ENCODE measurements around the gene TMEM204. TPM values are rescaled to one million over a fixed set of nuclear protein-coding genes. Genes with fewer than 3 reads are reported as not detected.

The TMEM204 gene
- total RNA-seq, 4 donors from 2014 or later: 39.5 to 75.0 (median 57.1) TPM

- intact Hi-C loops (cut with DNase I): no loop called here
- DNase-seq (ENCODE audit: extremely low spot score): no peak
- Histone ChIP-seq H3K36me3 (peaks cover 12 to 78% (median 45%) of the 10 kb centered on the region in 4 donors), H3K27me3 (no peaks in the 10 kb centered on the region), H3K9me3 (peaks cover 0 to 1% (median 0%) of the 10 kb centered on the region in 4 donors), H3K27ac (replicated peaks in 1 of 4) (no peak overlapping the region), H3K4me1 (no peaks in the 10 kb centered on the region), H3K4me3 (no peak overlapping the region)
- WGBS: 96% methylated on average over 13 of the region's 19 CpGs
- TF ChIP-seq, protein P1, sequence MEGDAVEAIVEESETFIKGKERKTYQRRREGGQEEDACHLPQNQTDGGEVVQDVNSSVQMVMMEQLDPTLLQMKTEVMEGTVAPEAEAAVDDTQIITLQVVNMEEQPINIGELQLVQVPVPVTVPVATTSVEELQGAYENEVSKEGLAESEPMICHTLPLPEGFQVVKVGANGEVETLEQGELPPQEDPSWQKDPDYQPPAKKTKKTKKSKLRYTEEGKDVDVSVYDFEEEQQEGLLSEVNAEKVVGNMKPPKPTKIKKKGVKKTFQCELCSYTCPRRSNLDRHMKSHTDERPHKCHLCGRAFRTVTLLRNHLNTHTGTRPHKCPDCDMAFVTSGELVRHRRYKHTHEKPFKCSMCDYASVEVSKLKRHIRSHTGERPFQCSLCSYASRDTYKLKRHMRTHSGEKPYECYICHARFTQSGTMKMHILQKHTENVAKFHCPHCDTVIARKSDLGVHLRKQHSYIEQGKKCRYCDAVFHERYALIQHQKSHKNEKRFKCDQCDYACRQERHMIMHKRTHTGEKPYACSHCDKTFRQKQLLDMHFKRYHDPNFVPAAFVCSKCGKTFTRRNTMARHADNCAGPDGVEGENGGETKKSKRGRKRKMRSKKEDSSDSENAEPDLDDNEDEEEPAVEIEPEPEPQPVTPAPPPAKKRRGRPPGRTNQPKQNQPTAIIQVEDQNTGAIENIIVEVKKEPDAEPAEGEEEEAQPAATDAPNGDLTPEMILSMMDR (IDR thresholded peaks at IDR 0.05): no peak
- TF ChIP-seq EP300 (IDR thresholded peaks at IDR 0.05) (no peak), POLR2A (IDR thresholded peaks at IDR 0.05; ENCODE audit: low read depth) (no peak), POLR2AphosphoS5 (IDR thresholded peaks at IDR 0.05) (no peak)
Measured at GRCh38 chr16:1520461-1520860, 13.0 kb upstream of the TMEM204 start.

DNA sequence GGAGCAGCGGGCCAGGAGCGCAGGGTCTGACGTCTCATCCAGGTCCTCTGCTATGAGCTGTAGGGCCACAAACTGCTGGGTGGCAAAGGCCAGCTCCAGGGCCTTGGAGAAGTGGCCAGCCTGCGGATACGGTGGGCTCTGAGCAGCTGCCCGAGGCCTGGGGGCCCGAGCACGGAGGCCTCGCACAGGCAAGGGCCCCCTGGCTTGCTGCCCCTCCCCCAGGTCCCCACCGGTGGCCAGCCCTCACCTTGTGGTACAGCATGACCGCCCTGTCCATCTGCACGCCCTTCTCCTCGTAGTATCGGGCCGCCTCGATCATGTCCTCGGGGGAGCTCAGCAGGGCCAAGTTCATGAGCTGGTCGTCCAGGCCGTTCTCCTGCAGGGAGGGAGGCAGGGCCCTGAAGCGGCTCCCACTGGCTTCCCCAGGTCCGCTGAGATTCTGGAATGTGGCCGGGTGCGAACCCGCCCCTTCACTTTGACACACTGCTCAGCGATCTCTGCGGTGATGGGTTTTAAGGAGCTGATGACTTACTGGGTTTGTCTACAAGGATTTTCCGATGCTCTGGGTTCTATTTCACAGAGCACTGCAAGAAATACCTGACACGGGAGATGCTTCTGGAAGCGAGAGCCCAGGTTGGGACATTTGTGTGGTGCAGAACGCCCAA, 9.8 kb upstream of the TMEM204 start:
- WGBS: 89% methylated on average over 20 of the region's 30 CpGs
- Histone ChIP-seq H3K27me3 (no peaks in the 10 kb centered on the region), H3K4me1 (peaks cover 15 to 19% (median 16%) of the 10 kb centered on the region in 4 donors), H3K9me3 (no peaks in the 10 kb centered on the region), H3K4me3 (no peak overlapping the region), H3K27ac (replicated peaks in 1 of 4) (no peak overlapping the region), H3K36me3 (peaks cover 12 to 66% (median 41%) of the 10 kb centered on the region in 4 donors)
- intact Hi-C loops (cut with DNase I): no loop called here
- DNase-seq (ENCODE audit: extremely low spot score): no peak
- TF ChIP-seq EP300 (IDR thresholded peaks at IDR 0.05) (no peak), POLR2AphosphoS5 (IDR thresholded peaks at IDR 0.05) (no peak), POLR2A (IDR thresholded peaks at IDR 0.05; ENCODE audit: low read depth) (no peak)
- TF ChIP-seq, protein P1 (IDR thresholded peaks at IDR 0.05): no peak

DNA sequence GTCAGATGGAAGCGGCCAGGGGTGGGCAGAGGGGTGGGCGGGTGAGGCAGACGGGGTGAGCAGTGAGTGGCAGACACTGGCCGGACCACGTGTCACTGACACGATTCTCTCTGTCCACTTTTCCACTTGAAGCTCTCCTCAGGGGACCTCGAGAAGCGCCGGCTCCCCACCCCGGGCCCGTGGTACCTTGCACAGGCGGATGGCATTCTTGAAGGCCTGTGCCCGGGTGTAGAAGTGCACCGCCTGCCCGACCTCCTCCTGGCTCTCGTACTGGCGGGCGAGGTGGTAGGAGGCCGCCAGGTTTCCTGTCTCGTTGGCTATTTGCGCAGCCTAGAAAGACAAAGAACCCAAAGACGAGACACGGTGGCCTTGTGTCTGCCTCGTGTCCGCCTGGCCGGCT, 9.1 kb upstream of the TMEM204 start:
- DNase-seq (ENCODE audit: extremely low spot score): no peak
- TF ChIP-seq POLR2AphosphoS5 (IDR thresholded peaks at IDR 0.05): no peak
- TF ChIP-seq, protein P1 (IDR thresholded peaks at IDR 0.05): no peak
- no peak for TF ChIP-seq EP300 (IDR thresholded peaks at IDR 0.05)
- TF ChIP-seq POLR2A (IDR thresholded peaks at IDR 0.05; ENCODE audit: low read depth): no peak
- H3K4me3 ChIP-seq: no peak overlapping the region
- H3K27ac ChIP-seq (replicated peaks in 1 of 4): no peak overlapping the region
- H3K36me3 ChIP-seq: peaks cover 12 to 59% (median 38%) of the 10 kb centered on the region in 4 donors
- H3K9me3 ChIP-seq: no peaks in the 10 kb centered on the region
- intact Hi-C loops (cut with DNase I): no loop called here
- H3K4me1 ChIP-seq: peaks cover 15 to 24% (median 19%) of the 10 kb centered on the region in 4 donors
- WGBS: 95% methylated on average over 21 of the region's 26 CpGs
- no peaks in the 10 kb centered on the region for H3K27me3 ChIP-seq

- Histone ChIP-seq H3K36me3 (peaks cover 0 to 42% (median 23%) of the 10 kb centered on the region in 4 donors), H3K4me1 (peaks cover 26 to 37% (median 30%) of the 10 kb centered on the region in 4 donors), H3K4me3 (no peak overlapping the region), H3K27me3 (no peaks in the 10 kb centered on the region), H3K9me3 (no peaks in the 10 kb centered on the region), H3K27ac (replicated peaks in 1 of 4) (no peak overlapping the region)
- DNase-seq (ENCODE audit: extremely low spot score): no peak
- 86% methylated on average over 22 of the region's 44 CpGs for WGBS
- intact Hi-C loops (cut with DNase I): no loop called here
- TF ChIP-seq EP300 (IDR thresholded peaks at IDR 0.05): no peak
- TF ChIP-seq, protein P1 (IDR thresholded peaks at IDR 0.05): no peak
- TF ChIP-seq POLR2AphosphoS5 (IDR thresholded peaks at IDR 0.05): no peak
- TF ChIP-seq POLR2A (IDR thresholded peaks at IDR 0.05; ENCODE audit: low read depth): no peak
Measured at GRCh38 chr16:1525871-1526607, 7.4 kb upstream of the TMEM204 start.
